C4-2B (cell line): ENCODE data around the gene SEMA3C.

Source experiments
- CTCF ChIP-seq: fragments of 450-650 bp; conservative IDR thresholded peaks from 2 replicates; pipeline ENCODE4 v1.5.1; 2017; ENCODE audit warnings: mild to moderate bottlenecking
- ZFX ChIP-seq: fragments of 450-650 bp; IDR thresholded peaks from 2 replicates; pipeline ENCODE4 v1.6.1; 2017

DNA sequence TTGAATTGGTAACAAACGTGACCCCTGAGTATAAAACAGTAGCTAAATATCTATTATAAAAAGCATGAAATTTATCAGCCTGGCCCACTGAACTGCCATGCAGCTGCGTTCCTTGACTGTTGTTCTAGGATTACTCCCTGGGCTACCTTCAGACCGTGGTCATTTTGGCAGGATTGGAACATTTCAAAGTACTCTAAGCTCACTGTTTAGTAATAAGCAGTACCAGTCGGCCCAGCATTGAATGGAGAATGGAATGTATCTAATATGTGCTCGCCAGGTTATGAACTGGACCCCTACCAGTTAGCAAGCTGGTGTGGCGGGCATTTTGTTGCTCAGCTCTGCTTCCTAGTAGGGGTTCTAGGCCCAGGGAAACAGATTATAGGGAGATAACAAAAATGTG, 112.2 kb downstream of the SEMA3C start:
- TF ChIP-seq CTCF (no peak), ZFX (no peak)
